Left ventricle myocardium inferior (tissue), 1 donor: ENCODE results near the gene CHD1. TPM values are rescaled to one million over a fixed set of nuclear protein-coding genes. Genes with fewer than 3 reads are reported as not detected.

ENCODE experiments used
- DNase-seq: peaks from one replicate; pipeline ENCODE4 v3.0.0-alpha.2; 2020
- H3K27ac ChIP-seq: fragments of 200-600 bp; replicated peaks from 2 replicates; pipeline ENCODE4 v1.8.0; 2021
- H3K27me3 ChIP-seq: fragments of 200-600 bp; 2 replicates; pipeline ENCODE4 v1.8.0; 2021; ENCODE audit warnings: low read depth
- H3K36me3 ChIP-seq: fragments of 200-600 bp; 2 replicates; pipeline ENCODE4 v1.8.0; 2021
- H3K4me1 ChIP-seq: fragments of 200-600 bp; 2 replicates; pipeline ENCODE4 v1.8.0; 2021
- H3K4me3 ChIP-seq: fragments of 200-600 bp; 2 replicates; pipeline ENCODE4 v1.8.0; 2021; ENCODE audit warnings: mild to moderate bottlenecking, moderate library complexity
- H3K9me3 ChIP-seq: fragments of 200-600 bp; replicated peaks from 2 replicates; pipeline ENCODE4 v1.8.0; 2021
- CTCF ChIP-seq: fragments of 200-600 bp; IDR thresholded peaks from 2 replicates; pipeline ENCODE4 v1.8.0; 2021; ENCODE audit warnings: antibody characterized with exemption, mild to moderate bottlenecking, borderline replicate concordance
- intact Hi-C: fragments of 100-400 bp; cut with micrococcal nuclease; formaldehyde crosslinking; loops from one replicate; pipeline ENCODE4 v1.11.0; 2022
- total RNA-seq: library from RNA; stranded (reverse); fragmentation: NEBNext Ultra II Directional; extraction: Animal tissue kit (Norgen Biotek cat#: 25700); gene quantifications from one replicate; pipeline ENCODE4 v1.2.1, GENCODE V29; 2021
- donor health status: DM: no; HTN: yes; CAD: no; lungs with severe emphysema.

CHD1 gene
- total RNA-seq, 1 donor from 2014 or later: 11.6 TPM

- no peak overlapping the region for H3K4me3 ChIP-seq
- intact Hi-C loops: no loop called here
- no peak overlapping the region for H3K27ac ChIP-seq
- H3K4me1 ChIP-seq: no peaks in the 10 kb centered on the region
- H3K36me3 ChIP-seq: no peaks in the 10 kb centered on the region
- H3K9me3 ChIP-seq: peaks cover 21% of the 10 kb centered on the region
- TF ChIP-seq CTCF: no peak
- H3K27me3 ChIP-seq: no peaks in the 10 kb centered on the region
- DNase-seq: no peak
Observed at GRCh38 chr5:98969400-98969799, 40.6 kb upstream of the CHD1 start.

DNA sequence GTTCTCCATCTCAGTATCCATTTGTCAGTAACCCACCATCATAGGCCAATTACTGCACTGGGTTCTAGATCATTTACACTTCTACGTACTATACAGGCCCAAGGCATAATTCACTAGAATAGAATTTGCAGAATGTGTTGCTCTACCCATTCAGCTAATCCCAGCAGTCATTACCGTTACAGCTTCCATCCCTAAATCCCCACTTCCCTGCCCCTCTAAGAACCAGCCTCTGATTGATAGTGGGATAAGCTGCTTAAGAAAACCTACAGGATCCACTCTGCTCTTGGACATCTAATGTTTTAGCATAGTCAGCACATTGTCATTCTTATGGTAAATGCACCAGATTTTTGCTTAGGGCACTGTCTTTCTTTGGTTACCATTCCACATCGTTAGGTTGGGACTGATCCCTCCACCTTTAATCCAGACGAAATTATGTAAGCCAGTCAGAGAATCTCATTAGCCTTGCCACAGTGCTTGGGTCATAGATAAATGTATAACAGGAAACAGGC lies 39.3 kb upstream of the CHD1 start:
- peaks cover 21% of the 10 kb centered on the region for H3K9me3 ChIP-seq
- intact Hi-C loops: no loop called here
- no peaks in the 10 kb centered on the region for H3K36me3 ChIP-seq
- no peak for DNase-seq
- no peak for TF ChIP-seq CTCF
- no peaks in the 10 kb centered on the region for H3K27me3 ChIP-seq
- H3K4me1 ChIP-seq: no peaks in the 10 kb centered on the region
- no peak overlapping the region for H3K4me3 ChIP-seq
- H3K27ac ChIP-seq: no peak overlapping the region

- H3K9me3 ChIP-seq: peaks cover 21% of the 10 kb centered on the region
- H3K36me3 ChIP-seq: no peaks in the 10 kb centered on the region
- no peak for TF ChIP-seq CTCF
- DNase-seq: no peak
- no peak overlapping the region for H3K27ac ChIP-seq
- intact Hi-C loops: no loop called here
- no peak overlapping the region for H3K4me3 ChIP-seq
- no peaks in the 10 kb centered on the region for H3K27me3 ChIP-seq
- no peaks in the 10 kb centered on the region for H3K4me1 ChIP-seq
Observed at GRCh38 chr5:98965226-98965625, 36.4 kb upstream of the CHD1 start.

GRCh38 chr5:98964621-98965020 lies 35.8 kb upstream of the CHD1 start:
- TF ChIP-seq CTCF: no peak
- Histone ChIP-seq H3K4me1 (no peaks in the 10 kb centered on the region), H3K27me3 (no peaks in the 10 kb centered on the region), H3K4me3 (no peak overlapping the region), H3K36me3 (no peaks in the 10 kb centered on the region), H3K9me3 (peaks cover 21% of the 10 kb centered on the region), H3K27ac (no peak overlapping the region)
- intact Hi-C loops: no loop called here
- DNase-seq: no peak

- H3K36me3 ChIP-seq: no peaks in the 10 kb centered on the region
- no peak for TF ChIP-seq CTCF
- no peak for DNase-seq
- H3K9me3 ChIP-seq: peaks cover 21% of the 10 kb centered on the region
- H3K27ac ChIP-seq: no peak overlapping the region
- no peaks in the 10 kb centered on the region for H3K4me1 ChIP-seq
- intact Hi-C loops: no loop called here
- no peaks in the 10 kb centered on the region for H3K27me3 ChIP-seq
- H3K4me3 ChIP-seq: no peak overlapping the region
Observed at GRCh38 chr5:98963019-98963418, 34.2 kb upstream of the CHD1 start.

GRCh38 chr5:98962587-98962986 lies 33.8 kb upstream of the CHD1 start:
- Histone ChIP-seq H3K4me1 (no peaks in the 10 kb centered on the region), H3K9me3 (peaks cover 21% of the 10 kb centered on the region), H3K4me3 (no peak overlapping the region), H3K27me3 (no peaks in the 10 kb centered on the region), H3K27ac (no peak overlapping the region), H3K36me3 (no peaks in the 10 kb centered on the region)
- intact Hi-C loops: no loop called here
- no peak for DNase-seq
- TF ChIP-seq CTCF: no peak
